HFFc6 (cell line): ENCODE results near the gene ELN. TPM values are rescaled to one million over a fixed set of nuclear protein-coding genes. Genes with fewer than 3 reads are reported as not detected.
"Not testable (repeated sequence)": the region's sequence is repeated elsewhere in the genome, so short reads cannot be mapped to it uniquely, and the experiment has no call there.

Experiments used
- DNase-seq: peaks from one replicate; pipeline ENCODE4 v3.0.0-alpha.2; 2018
- H3K27ac Mint-ChIP-seq: 2 replicates; pipeline ENCODE4 v1.8.0; 2020; ENCODE audit warnings: mild to moderate bottlenecking, mixed read lengths
- H3K27me3 Mint-ChIP-seq: 2 replicates; pipeline ENCODE4 v1.8.0; 2021; ENCODE audit warnings: mild to moderate bottlenecking, moderate library complexity, mixed read lengths; ENCODE audit not compliant: insufficient read depth
- H3K36me3 Mint-ChIP-seq: 2 replicates; pipeline ENCODE4 v1.8.0; 2021; ENCODE audit warnings: low read depth, mixed read lengths
- H3K4me1 Mint-ChIP-seq: 2 replicates; pipeline ENCODE4 v1.8.0; 2020; ENCODE audit warnings: low read depth, mixed read lengths
- H3K4me3 Mint-ChIP-seq: 2 replicates; pipeline ENCODE4 v1.8.0; 2020; ENCODE audit warnings: mild to moderate bottlenecking, moderate library complexity, mixed read lengths
- H3K9me3 Mint-ChIP-seq: 2 replicates; pipeline ENCODE4 v1.8.0; 2020; ENCODE audit warnings: mild to moderate bottlenecking, mixed read lengths
- long read RNA-seq: library from polyadenylated mRNA; unstranded; transcript quantifications from one replicate; pipeline ENCODE4 v2.0.0, GENCODE V29; 2019
- total RNA-seq, 6 experiments: library from RNA; stranded (reverse); fragmentation: NEBNext Ultra II Directional; extraction: Animal tissue kit (Norgen Biotek cat#: 25700); gene quantifications; 2 replicates in 1 of 6; 3 replicates in 5 of 6; pipeline ENCODE4 v1.2.3, GENCODE V29; 2021
- TF ChIP-seq, protein P1 (sequence below): fragments of 200-600 bp; sonication (generic); IDR thresholded peaks from 2 replicates; pipeline ENCODE4 v1.5.0; 2021; ENCODE audit warnings: antibody characterized with exemption, mild to moderate bottlenecking

ELN gene
- total RNA-seq = 10 to 100 TPM in 5 of 6 experiments, 1 to 10 TPM in 1; 4.7 to 25.8 (median 19.1) TPM
- long read RNA-seq, partial matches to known transcripts = 1 of 3 reads
- long read RNA-seq, other reads (novel, unspliced or antisense) = 0 of 3 reads

DNA sequence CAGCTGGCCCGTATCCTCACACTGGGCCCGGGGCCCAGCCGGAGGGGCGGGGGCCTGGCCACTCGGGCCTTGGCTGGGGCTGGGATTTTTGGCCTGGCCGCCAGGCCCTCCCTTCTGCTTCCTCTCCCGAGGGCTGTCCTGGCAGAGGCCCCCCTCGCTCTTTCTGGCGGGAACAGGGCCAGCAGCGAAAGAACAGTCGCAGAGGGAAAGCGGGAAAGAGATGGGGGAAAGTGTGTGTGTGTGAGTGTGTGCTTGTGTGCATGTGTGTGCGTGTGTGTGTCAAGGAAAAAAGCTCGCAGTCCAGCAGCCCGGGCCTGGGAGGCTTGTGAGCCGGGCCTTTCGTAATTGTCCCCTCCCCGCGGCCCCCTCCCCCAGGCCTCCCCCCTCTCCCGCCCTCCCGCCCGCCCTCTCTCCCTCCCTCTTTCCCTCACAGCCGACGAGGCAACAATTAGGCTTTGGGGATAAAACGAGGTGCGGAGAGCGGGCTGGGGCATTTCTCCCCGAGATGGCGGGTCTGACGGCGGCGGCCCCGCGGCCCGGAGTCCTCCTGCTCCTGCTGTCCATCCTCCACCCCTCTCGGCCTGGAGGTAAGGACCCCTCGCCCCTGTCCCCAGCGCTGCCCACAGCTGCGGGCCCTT lies at the start of gene ELN:
Gene ELN (plus strand): TSS at position 491 of the 638 bp plus-strand sequence. CDS start 15 bp downstream, at position 506.
- Mint-ChIP-seq H3K4me3 (peak within 1 kb of the TSS; percentile 70; the same call in 1 of the 2 replicates), H3K36me3 (no peaks in the 10 kb centered on the region), H3K27ac (no peak within 1 kb of the TSS), H3K9me3 (no peaks in the 10 kb centered on the region), H3K4me1 (peaks cover 61% of the 10 kb centered on the region), H3K27me3 (peaks cover 20% of the 10 kb centered on the region)
- TF ChIP-seq, protein P1, sequence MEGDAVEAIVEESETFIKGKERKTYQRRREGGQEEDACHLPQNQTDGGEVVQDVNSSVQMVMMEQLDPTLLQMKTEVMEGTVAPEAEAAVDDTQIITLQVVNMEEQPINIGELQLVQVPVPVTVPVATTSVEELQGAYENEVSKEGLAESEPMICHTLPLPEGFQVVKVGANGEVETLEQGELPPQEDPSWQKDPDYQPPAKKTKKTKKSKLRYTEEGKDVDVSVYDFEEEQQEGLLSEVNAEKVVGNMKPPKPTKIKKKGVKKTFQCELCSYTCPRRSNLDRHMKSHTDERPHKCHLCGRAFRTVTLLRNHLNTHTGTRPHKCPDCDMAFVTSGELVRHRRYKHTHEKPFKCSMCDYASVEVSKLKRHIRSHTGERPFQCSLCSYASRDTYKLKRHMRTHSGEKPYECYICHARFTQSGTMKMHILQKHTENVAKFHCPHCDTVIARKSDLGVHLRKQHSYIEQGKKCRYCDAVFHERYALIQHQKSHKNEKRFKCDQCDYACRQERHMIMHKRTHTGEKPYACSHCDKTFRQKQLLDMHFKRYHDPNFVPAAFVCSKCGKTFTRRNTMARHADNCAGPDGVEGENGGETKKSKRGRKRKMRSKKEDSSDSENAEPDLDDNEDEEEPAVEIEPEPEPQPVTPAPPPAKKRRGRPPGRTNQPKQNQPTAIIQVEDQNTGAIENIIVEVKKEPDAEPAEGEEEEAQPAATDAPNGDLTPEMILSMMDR = no peak
- DNase-seq = no peak

DNA sequence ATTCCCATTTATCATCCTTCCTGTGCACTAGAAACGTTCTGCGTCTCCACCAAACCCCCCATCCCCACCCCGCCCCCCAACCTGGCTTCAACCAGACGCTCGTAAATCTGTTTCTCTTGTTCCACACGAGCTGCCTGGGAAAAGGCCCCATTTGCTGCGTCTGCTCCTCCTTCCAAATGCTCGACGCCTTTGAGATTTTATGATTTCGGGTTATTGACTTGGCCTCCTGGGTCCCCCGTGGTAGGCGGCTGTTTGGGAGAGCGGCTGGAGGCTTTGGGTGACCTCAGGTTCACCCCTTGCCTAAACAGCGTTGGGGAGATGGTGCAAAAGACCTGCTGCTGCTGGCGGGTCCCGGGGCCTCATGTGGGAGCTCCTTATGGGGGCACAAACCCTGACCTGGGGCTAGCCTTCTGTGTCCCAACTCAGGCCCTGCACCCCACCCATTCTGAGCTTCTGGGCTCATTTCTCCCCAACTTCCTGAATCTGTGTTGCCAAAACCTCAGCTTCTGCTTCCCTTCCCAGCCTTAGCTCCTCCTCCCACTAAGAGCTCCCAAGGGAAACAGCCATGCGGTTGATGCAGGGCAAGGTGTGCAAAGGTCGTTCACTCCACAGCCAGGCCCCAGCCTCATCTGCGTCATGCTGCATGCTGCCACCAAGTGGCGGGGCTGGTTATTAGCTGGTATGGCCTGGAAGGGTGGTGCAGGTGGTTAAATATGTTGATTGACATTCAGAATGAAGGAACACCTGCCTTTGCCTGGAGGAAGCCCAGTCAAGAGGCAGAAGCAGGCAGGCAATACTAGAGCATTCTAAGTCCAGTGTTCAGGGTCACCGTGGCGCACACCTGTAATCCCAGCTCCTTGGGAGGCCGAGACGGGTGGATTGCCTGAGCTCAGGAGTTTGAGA lies 49.1 kb upstream of the ELN start:
- H3K27me3 Mint-ChIP-seq = no peaks in the 10 kb centered on the region; the same call in none of the 2 replicates
- no peak for DNase-seq
- TF ChIP-seq, protein P1 = peak; percentile 72
- H3K36me3 Mint-ChIP-seq = no peaks in the 10 kb centered on the region
- H3K27ac Mint-ChIP-seq = no peak overlapping the region
- H3K9me3 Mint-ChIP-seq = no peaks in the 10 kb centered on the region
- peaks cover 9% of the 10 kb centered on the region; the same call in 1 of the 2 replicates for H3K4me1 Mint-ChIP-seq
- no peak overlapping the region for H3K4me3 Mint-ChIP-seq

DNA sequence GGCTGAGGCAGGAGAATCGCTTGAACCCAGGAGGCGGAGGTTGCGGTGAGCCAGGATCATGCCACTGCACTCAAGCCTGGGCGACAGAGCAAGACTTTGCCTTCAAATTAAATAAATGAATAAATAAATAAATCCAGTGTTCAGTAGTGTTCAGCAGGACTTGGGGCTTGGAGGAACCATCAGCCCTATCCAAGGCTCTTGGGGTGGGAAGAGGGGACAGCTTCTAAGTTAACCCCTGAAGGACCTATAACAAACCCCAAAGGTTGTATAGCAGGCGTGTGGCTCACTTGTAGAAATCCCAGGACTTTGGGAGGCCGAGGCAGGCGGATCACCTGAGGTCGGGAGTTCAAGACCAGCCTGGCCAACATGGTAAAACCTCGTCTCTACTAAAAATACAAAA lies 48.3 kb upstream of the ELN start:
- not testable (repeated sequence) for H3K4me3 Mint-ChIP-seq, H3K27me3 Mint-ChIP-seq, DNase-seq, H3K4me1 Mint-ChIP-seq, H3K36me3 Mint-ChIP-seq, H3K9me3 Mint-ChIP-seq, H3K27ac Mint-ChIP-seq

DNA sequence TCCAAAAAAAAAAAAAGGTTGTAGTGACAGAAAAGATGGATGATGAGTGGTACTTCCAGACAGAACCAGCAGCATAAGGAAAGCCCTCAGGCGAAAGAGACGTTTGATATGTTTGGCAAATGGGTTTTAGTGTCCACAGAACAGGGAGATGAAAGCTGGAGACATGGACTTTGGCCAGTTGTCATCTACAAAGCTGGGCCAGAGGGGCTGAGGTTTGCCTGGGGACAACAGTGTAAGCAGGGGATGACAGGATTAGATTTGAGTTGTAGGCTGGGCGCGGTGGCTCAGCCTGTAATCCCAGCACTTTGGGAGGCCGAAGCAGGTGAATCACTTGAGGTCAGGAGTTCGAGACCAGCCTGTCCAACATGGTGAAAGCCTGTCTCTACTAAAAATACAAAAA lies 47.8 kb upstream of the ELN start:
- Mint-ChIP-seq H3K4me3 (no peak overlapping the region), H3K4me1 (peaks cover 9% of the 10 kb centered on the region; the same call in 1 of the 2 replicates), H3K9me3 (no peaks in the 10 kb centered on the region), H3K36me3 (no peaks in the 10 kb centered on the region), H3K27me3 (no peaks in the 10 kb centered on the region; the same call in none of the 2 replicates), H3K27ac (no peak overlapping the region)
- TF ChIP-seq, protein P1 = no peak
- no peak for DNase-seq

DNA sequence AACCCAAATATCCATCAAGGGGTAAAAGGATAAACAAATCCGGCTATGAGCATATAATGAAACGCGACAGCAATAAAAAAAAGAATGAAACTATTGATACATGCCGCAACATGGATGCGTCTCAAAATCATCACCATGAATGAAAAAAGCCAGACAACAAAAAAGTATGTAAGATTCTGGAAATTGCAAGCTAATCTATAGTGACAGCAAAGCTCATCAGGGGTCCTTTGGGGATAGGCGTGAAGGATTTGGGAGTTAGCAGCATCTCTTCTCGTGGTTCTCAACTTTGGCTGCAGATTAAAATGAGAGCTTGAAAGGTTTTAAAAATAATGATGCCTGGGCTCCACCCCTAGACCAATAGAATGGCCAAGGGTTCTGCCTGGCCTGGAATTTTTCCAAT lies 46.0 kb upstream of the ELN start:
- Mint-ChIP-seq H3K36me3 (no peaks in the 10 kb centered on the region), H3K4me3 (no peak overlapping the region), H3K27ac (no peak overlapping the region), H3K9me3 (no peaks in the 10 kb centered on the region), H3K4me1 (peaks cover 9% of the 10 kb centered on the region; the same call in 1 of the 2 replicates), H3K27me3 (no peaks in the 10 kb centered on the region; the same call in none of the 2 replicates)
- DNase-seq = no peak
- TF ChIP-seq, protein P1 = no peak
